Measurements from ENCODE around the gene APOL2.

APOL2 gene

GRCh38 chr22:36182857-36183256 is 56.5 kb downstream of the APOL2 start:
- TF ChIP-seq POLR2AphosphoS5 (IDR thresholded peaks at IDR 0.05; ENCODE audit: low read depth, low read length) (no peak), REST (IDR thresholded peaks at IDR 0.05; ENCODE audit: insufficient read depth in 1 of 2, low read depth in 2 of 2, low read length in 2 of 2) (no peak), FOXP2 (optimal IDR thresholded peaks at IDR 0.05; ENCODE audit: borderline replicate concordance, extremely low read depth, extremely low read length, insufficient read depth) (no peak), TAF1 (IDR thresholded peaks at IDR 0.05; ENCODE audit: borderline replicate concordance, insufficient read depth, low read length) (no peak), SIN3A (IDR thresholded peaks at IDR 0.05; ENCODE audit: borderline replicate concordance, insufficient read depth, low read length) (no peak)

GRCh38 chr22:36182056-36182455 is 57.3 kb downstream of the APOL2 start:
- TF ChIP-seq REST (IDR thresholded peaks at IDR 0.05; ENCODE audit: insufficient read depth in 1 of 2, low read depth in 2 of 2, low read length in 2 of 2) (no peak), SIN3A (IDR thresholded peaks at IDR 0.05; ENCODE audit: borderline replicate concordance, insufficient read depth, low read length) (no peak), POLR2AphosphoS5 (IDR thresholded peaks at IDR 0.05; ENCODE audit: low read depth, low read length) (no peak), TAF1 (IDR thresholded peaks at IDR 0.05; ENCODE audit: borderline replicate concordance, insufficient read depth, low read length) (no peak), FOXP2 (optimal IDR thresholded peaks at IDR 0.05; ENCODE audit: borderline replicate concordance, extremely low read depth, extremely low read length, insufficient read depth) (no peak)

- no peak for TF ChIP-seq TAF1 (IDR thresholded peaks at IDR 0.05; ENCODE audit: borderline replicate concordance, insufficient read depth, low read length)
- no peak for TF ChIP-seq POLR2AphosphoS5 (IDR thresholded peaks at IDR 0.05; ENCODE audit: low read depth, low read length)
- no peak for TF ChIP-seq SIN3A (IDR thresholded peaks at IDR 0.05; ENCODE audit: borderline replicate concordance, insufficient read depth, low read length)
- no peak for TF ChIP-seq REST (IDR thresholded peaks at IDR 0.05; ENCODE audit: insufficient read depth in 1 of 2, low read depth in 2 of 2, low read length in 2 of 2)
- no peak for TF ChIP-seq FOXP2 (optimal IDR thresholded peaks at IDR 0.05; ENCODE audit: borderline replicate concordance, extremely low read depth, extremely low read length, insufficient read depth)
These were observed 58.4 kb downstream of the APOL2 start for GRCh38 chr22:36180928-36181327.

GRCh38 chr22:36180038-36180880 is 59.1 kb downstream of the APOL2 start:
- TF ChIP-seq TAF1 (IDR thresholded peaks at IDR 0.05; ENCODE audit: borderline replicate concordance, insufficient read depth, low read length) (no peak), POLR2AphosphoS5 (IDR thresholded peaks at IDR 0.05; ENCODE audit: low read depth, low read length) (no peak), FOXP2 (optimal IDR thresholded peaks at IDR 0.05; ENCODE audit: borderline replicate concordance, extremely low read depth, extremely low read length, insufficient read depth) (no peak), SIN3A (IDR thresholded peaks at IDR 0.05; ENCODE audit: borderline replicate concordance, insufficient read depth, low read length) (no peak), REST (IDR thresholded peaks at IDR 0.05; ENCODE audit: insufficient read depth in 1 of 2, low read depth in 2 of 2, low read length in 2 of 2) (no peak)

All from PFSK-1 (cell line).